HG02642 (cell line): ENCODE results near the gene RNF207.
"Not testable (repeated sequence)": the region's sequence is repeated elsewhere in the genome, so short reads cannot be mapped to it uniquely, and the experiment has no call there.

Experiments
- ATAC-seq: cut with Tn5 transposase; IDR thresholded peaks from one replicate; pipeline ENCODE4 v1.9.1; 2021; ENCODE audit warnings: mild to moderate bottlenecking; ENCODE audit not compliant: unreplicated experiment, poor library complexity

RNF207 gene

DNA sequence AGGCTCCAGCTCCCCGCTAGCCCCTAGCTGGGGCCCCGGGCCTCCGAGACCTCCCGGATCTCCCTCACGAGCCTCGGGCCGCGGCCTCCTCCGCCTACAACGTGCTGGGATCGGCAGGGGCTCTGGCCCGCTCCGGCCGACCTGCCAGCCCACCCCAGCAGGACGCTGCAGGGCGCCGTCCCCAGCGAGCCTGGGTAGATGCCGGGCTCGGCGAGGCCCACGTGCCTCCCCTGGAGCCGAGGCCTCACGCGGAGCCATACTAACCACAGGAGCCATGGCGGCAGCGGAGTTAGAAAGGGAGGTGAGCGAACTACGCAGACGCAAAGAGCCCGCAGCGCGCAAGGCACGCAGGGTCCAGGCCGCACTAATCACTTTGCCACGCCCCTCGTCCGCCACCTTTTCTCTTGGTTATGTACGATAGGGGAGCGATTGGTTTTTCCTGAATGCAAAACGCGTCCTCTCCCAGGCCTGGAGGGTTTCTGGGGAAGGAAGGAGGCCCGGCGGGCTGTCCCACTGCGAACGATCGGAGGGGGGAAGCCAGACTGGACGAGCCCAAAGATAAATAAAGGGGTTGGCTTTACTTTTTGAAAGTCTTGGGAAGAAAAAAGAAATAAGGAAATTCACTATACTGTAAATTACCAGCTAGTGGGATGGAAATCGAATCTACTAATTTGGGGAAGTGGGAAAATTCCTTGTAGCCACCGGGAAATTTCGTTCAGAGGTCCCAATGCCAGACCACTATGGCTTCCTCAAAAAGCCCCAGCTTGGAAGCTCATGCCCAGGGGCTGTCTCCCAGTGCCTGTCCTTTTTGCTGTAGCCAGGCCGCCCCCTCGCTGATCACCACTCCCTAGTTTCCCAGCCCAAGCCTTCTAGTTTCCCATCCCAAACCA, 6.4 kb upstream of the RNF207 start, which contains the start of gene RPL22:
TSS of gene RPL22 (minus strand) at position 298 of the 890 bp plus-strand sequence. CDS start at position 276, 22 bp downstream.
- ATAC-seq = peak; percentile 96

- ATAC-seq = no peak
Observed at GRCh38 chr1:6200188-6200809, 5.6 kb upstream of the RNF207 start.

GRCh38 chr1:6202256-6202655, 3.7 kb upstream of the RNF207 start:
- ATAC-seq = no peak

DNA sequence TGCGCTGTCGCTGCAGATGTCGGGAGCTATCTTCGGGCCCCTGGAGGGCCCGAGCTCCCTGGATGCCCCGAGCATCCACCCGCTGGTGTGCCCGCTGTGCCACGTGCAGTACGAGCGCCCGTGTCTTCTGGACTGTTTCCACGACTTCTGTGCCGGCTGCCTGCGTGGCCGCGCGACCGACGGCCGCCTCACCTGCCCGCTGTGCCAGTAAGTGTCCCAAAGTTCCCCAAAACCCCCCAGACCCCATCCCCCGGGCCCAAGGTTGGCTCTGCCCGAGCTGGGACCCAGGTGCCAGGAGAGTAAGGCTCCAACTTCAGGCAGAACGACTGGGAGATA, 569 bp downstream of the RNF207 start:
- ATAC-seq = no peak

GRCh38 chr1:6207075-6207885, 1.4 kb downstream of the RNF207 start:
- ATAC-seq = no peak

DNA sequence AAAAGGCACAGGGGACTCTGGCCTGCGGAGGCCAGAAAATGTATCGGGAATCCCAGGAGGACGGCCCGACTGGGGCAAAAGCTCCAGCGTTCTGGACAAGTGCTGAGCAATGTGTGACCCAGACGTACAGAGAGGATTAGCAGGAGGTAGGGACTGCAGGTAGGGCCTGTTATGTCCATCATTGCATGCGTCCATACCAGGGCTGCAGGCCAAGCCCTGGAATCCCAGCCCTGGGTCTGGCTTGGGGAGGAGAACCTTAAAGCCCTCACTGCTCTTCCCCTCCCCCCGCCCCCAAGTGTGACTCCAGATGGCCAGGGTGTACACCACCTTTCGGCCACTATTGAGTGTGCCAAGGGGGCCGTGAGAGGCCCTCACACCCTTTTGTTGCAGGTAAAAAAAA, 2.0 kb downstream of the RNF207 start:
- no peak for ATAC-seq

DNA sequence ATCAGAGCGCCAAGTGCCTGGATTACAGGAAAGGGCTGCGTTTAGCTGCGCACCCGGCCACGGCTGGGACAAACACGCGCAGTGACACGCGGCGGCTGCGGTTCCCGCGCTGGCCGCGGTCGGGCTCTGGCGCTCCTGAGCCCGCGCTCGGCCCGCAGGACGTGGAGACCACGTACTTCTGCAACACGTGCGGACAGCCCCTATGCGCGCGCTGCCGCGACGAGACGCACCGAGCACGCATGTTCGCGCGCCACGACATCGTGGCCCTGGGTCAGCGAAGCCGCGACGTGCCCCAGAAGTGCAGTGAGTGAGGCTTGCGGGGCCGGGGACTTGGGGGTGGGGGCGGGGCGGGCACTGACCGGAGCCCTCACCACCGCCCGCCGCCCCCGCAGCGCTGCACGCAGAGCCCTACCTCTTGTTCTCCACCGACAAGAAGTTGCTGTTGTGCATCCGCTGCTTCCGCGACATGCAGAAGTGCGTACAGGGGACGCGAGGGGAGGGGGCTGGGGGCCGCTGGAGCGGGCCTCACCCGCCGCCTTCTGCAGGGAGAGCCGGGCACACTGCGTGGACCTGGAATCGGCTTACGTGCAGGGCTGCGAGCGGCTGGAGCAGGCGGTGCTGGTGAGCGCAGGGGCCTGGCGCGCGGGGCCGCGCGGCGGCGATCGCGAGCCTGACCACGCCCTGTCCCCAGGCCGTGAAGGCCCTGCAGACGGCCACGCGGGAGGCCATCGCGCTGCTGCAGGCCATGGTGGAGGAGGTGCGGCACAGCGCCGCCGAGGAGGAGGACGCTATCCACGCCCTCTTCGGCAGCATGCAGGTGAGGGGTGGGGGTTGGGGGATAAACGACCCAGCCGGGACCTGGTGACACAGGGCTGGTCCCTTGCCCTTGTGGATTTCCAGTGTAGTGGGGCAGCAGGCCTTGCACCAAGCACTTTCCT, 3.1 kb downstream of the RNF207 start:
- no peak for ATAC-seq

GRCh38 chr1:6209661-6210580, 4.0 kb downstream of the RNF207 start:
- no peak for ATAC-seq

- no peak for ATAC-seq
Observed at GRCh38 chr1:6210591-6211355, 4.9 kb downstream of the RNF207 start.

GRCh38 chr1:6211731-6212130, 5.8 kb downstream of the RNF207 start:
- no peak for ATAC-seq

GRCh38 chr1:6212193-6212959, 6.5 kb downstream of the RNF207 start:
- ATAC-seq = no peak

DNA sequence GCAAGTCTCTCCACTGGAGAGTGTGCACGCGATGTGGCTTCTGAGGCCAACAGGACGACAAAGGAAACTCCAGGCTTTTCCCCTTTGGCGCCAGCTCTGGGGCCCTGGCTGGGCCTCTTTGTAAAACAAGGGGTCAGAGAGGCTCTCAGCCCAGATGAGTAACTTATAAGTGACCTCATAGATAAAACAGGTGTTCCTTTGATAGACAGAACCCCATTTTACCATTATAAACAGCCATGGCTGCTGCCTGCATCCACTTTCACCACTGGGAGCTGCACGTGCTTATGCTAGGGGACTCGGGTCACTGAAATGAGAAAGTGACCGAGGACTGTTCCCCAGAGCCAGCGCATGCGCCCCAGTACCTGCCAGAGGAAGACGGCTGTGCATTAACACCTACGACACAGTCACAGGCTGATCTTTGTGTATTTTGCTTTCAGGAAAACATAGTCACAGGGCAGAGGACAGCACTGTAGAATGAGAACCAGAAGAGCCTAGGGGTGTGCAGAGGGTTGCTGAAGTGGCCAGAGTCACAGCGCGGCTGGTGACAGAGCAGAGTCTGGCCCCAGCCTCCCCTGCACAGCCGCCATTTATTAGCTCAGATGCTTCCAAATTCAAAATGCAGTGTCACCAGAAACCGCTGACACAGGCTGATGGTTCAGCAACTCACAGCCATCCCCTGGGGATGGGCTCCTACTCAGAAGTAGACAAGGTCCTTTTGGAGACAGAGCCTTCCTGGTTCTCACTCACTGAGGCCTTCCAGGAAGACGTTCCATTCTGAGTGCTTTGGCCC, 12.7 kb downstream of the RNF207 start:
- no peak for ATAC-seq

DNA sequence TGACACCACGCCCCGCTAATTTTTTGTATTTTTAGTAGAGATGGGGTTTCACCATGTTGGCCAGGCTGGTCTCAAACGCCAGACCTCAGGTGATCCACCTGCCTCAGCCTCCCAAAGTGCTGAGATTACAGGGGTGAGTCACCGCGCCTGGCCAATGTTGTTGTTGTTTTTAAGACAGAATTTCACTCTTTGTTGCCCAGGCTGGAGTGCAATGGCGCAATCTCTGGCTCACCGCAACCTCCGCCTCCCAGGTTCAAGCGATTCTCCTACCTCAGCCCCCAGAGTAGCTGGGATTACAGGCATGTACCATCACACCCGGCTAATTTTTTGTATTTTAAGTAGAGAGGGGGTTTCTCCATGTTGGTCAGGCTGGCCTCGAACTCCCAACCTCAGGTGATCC, 13.7 kb downstream of the RNF207 start:
- ATAC-seq = not testable (repeated sequence)

DNA sequence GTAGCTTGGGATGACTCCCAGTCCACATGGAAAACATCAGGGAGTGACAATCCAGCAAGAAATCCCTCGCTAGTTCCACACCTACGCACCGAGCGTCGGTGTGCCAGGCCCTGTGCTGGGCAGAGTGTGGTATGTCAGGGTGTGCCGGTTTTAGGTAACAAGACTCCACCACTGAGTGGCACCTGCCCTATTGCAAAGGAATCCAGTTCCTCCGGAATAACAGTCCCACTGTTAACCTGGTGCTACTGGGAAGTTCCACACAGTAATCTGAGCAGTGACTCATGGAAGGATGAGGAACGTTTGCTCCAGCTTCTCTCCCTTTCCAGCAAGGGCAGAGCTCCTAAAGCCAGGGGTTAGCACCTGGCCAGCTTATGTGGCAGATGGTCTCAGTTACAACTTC, 14.3 kb downstream of the RNF207 start:
- no peak for ATAC-seq

DNA sequence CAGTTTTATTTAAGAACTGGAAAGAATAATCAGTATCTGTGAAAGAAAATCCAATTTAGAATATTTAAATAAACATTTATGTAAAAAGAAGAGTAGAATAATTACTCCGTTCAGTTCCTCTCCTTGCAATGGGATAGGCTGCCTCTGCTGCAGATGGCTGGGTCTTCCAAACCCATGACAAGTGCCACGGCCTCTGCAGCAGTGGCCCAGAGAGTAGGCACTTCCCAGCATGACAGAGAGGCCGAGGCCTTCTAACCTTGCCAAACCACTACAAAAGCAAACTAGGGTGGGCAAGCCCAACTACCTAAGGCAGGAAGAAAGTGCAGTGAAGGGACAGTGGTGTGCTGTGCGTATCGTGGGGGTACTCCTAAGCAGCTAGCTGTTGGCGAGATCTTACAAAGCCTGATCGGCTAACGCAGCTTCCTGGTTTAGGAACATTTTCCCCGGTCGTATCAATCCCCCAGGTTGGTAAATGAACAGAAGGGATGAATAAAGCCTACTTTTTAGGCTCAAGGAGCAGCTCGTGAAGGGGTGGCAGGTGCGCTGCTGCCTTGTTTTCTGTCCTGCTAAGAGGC, 15.4 kb downstream of the RNF207 start:
- ATAC-seq = no peak

GRCh38 chr1:6222636-6223035, 16.7 kb downstream of the RNF207 start:
- no peak for ATAC-seq
